GM19023 (cell line): ENCODE data around the gene TBCC.

Source experiments
- ATAC-seq: cut with Tn5 transposase; IDR thresholded peaks from one replicate; pipeline ENCODE4 v1.9.1; 2021; ENCODE audit warnings: mild to moderate bottlenecking, moderate library complexity; ENCODE audit not compliant: unreplicated experiment

TBCC gene

GRCh38 chr6:42771741-42772100 is 25.8 kb upstream of the TBCC start:
- no peak for ATAC-seq

- no peak for ATAC-seq
Observed at GRCh38 chr6:42769836-42770235, 23.9 kb upstream of the TBCC start.

DNA sequence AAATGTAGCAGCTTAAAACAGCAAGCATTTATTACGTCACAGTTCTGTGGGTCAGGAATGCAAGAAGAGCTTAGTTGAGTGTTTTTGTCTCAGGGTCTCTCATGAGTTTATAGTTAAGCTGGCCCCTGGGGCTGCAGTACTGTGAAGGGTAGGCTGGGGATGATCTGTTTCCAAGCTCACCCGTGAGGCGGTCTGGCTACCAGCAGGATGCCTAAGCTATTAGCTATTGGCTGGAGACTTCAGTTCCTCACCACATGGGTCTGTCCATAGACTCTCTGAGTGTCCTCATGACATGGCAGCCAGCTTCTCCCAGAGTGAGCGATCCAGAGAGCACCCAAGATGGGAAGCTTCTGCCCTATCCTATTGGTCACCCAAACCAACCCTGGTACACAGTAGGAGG is 23.1 kb upstream of the TBCC start:
- ATAC-seq, result no peak

- ATAC-seq, result no peak
Observed at GRCh38 chr6:42766163-42766670, 20.3 kb upstream of the TBCC start.

- no peak for ATAC-seq
Observed at GRCh38 chr6:42764911-42765648, 19.2 kb upstream of the TBCC start.

DNA sequence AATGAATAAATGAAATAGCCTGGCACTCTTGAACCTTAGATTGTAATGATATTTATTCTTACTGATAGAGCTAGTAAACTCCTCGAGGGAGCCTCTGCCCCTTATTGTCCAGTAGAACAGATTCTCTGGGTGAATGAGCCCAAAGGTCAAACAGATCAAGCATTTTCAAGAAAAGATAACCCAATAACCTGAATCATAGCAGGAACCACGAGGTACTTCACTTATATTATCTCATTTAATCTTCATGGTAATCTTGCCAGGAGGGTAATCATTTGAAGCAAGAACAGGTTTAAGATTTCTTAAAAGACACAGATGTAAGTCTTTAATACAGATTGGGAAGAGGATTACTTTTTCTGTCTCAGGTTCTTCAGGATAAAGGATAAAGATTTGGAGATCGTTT is 17.0 kb upstream of the TBCC start:
- ATAC-seq, result no peak

DNA sequence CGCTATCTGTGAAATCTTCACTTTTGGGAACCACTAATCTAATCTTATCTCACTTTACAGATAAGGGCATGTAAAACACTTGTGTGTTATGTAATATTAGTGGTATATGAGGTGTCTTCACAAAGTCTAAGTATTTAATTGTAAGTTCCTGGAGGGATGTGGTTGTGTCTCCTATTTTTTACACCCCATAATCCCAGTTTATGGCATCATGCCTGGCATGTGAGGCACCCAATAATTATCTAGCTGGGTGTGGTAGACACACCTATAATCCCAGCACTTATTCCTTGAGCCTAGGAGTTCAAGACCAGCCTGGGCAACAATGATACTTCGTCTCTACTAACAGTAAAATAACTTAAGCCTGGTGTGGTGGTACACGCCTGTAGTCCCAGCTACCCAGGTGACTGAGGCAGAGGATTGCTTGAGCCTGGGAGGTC is 16.5 kb upstream of the TBCC start:
- no peak for ATAC-seq

DNA sequence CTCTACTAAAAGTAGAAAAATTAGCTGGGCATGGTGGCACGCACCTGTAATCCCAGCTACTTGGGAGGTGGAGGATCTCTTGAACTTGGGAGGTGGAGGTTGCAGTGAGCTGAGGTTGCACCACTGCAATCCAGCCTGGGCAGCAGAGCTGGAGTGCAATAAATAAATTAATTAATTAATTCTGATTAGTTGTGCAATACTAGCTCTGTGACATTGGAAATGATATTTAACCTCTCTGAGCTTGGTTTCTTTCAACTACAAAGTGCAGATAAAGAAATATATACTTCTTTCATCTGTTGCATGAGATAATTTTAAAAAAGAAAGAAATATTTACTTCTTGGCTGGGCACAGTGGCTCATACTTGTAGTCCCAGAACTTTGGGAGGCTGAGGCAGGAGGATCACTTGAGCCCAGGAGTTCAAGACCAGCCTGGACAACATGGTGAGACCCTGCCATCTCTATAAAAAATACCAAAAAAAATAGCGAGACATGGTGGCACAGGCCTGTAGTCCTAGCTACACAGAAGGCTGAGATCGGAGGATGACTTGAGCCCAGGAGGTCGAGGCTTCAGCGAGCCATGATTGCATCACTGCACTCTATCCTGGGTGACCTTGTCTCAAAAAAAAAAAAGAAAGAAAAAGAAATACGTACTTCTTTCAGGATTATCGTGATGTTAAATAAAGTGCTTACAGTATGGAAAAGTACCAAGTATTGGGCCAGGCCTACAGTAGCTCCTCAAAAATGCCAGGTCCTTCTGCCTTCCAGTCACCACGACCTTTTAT is 15.6 kb upstream of the TBCC start:
- no peak for ATAC-seq

GRCh38 chr6:42758756-42759430 is 13.0 kb upstream of the TBCC start:
- no peak for ATAC-seq

GRCh38 chr6:42756722-42757121 is 10.8 kb upstream of the TBCC start:
- ATAC-seq, result no peak

DNA sequence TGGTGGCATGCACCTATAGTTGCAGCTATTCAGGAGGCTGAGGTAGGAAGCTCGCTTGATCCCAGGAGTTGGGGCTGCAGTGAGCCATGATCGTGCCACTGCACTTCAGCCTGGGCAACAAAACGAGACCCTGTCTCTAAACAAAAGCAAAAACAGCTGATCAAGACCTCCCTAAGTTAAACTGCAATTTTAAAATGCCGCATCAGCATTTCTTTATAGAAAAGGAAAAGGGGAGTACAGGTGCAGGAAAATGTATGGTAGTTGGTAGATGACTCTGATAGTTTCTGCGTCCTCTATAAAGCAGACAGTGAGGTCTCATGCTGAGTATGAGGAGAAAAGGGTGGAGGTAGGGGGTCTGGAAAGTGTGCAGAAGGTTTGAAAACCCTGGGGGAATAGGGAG is 8.9 kb upstream of the TBCC start:
- ATAC-seq, result no peak

DNA sequence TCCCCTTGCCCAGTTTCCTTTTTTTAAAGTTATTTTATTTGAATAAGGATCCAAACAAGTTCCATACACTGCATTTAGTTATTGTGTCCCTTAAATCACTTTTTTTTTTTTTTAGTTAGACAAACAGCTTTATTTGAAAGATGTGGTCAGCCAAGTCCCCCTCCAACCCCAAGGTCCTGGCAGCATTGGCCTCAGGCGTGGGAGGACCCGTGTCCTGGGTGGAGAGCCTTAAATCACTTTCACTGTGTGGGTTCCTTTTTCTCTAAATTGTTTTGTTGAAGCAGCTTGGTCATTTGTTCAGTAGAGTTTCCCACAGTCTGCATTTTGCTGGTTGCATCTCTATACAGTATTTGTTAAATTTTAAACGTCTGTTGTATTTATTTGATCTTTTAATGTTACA is 5.2 kb upstream of the TBCC start:
- no peak for ATAC-seq

DNA sequence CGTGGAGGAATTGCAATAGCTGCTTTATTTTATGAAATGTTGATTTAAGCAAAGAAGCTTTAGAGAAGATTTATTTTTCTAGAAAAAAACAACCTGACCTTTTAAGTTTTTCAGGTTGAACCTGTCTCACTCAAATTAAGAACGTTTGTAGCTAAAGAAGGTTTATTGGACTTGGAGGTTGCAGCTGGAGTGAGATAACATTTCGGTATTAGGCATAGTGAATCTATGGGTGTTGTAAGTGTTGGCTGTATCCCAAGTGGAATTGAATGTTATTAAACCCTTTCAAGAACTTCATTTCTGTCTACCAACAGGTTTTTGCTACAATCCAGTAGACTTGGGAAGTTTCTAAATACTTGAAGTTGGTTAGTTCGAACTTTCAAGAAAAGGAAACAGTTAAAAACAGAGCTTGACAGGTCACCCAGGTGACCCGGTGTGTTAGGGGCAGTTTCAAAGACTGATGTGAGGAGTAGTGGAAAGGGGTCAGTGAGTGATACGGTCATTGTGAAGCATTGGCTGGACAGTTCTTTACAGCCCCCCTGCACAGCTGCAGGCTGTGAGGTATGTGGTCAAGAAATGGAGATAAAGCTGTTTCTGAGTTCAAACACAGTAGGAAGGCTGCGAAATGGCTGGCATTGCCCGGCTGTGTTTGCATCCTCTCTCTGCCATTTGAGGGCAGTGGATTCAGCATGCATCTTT is 2.4 kb upstream of the TBCC start:
- no peak for ATAC-seq

DNA sequence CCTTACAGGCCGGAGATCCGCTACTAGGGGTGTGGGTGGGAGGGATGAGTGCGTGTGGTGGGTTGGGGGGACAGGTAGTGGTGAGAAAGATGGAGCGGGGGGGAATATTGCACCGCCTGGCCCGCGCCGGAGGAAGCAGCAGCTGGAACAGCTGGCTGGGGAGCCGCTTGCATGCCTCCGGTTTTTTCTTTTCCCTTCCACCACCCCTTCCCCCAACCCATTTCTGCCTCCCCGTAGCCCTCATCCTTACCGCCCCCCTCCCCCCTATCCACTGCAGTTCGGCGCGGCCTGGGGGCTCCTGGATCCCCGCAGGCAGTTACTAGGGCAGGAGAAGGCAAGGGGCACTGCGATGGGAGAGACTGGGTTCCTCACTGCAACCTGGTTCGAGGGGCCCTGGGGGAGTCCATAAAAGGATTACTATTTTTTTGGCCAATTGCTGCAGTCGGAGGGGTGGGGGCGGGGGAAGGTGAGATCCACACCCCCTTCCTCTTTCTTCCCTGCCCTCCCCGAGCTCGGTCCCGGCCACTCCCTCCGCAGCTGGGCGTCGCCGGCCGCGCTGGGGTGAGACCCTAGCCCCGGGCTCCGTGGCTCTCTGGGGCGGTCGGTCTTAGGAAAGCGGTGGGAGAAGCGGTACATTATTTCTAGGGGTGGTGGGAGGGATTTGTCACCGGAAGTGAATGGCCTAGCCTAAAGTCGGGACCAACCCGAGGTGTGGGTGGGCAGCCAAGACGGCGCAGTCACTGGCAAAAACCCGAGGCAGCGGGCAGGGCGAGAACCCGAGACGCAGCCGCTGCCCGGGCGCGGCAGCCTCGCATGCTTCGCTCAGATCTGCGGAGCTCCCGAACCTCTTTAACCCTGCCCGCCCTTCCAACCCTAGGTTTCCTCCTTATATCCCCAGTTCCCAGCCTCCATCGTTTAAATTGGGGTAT is 824 bp upstream of the TBCC start:
- peak; percentile 59 for ATAC-seq

DNA sequence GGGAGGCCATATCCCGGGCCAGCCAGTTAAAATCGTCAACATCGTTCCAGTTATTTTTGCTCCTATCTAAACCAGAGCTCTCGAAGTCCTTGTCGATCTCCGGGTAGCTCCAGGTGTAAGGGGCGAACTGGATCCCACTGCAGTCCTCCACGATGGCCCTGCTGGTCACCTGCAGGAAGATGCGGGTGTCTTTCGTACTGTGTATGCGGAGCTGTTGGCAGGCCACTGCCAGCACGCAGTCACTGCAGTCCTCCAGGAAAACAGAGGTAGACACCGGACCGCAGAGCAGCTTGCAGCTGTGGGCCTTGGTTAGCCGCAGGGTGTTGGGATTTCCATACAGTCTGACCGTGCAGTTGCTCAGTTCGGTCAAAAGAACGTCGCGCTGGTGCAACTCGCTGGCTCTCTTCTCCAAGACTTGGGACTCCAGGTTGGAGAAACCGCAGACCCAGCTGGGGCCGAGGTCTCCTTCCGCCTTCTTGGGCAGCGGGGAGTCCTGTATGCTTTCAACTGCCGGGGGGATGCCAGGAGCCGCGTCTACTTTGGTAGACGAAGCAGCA is 742 bp downstream of the TBCC start:
- ATAC-seq, result no peak

DNA sequence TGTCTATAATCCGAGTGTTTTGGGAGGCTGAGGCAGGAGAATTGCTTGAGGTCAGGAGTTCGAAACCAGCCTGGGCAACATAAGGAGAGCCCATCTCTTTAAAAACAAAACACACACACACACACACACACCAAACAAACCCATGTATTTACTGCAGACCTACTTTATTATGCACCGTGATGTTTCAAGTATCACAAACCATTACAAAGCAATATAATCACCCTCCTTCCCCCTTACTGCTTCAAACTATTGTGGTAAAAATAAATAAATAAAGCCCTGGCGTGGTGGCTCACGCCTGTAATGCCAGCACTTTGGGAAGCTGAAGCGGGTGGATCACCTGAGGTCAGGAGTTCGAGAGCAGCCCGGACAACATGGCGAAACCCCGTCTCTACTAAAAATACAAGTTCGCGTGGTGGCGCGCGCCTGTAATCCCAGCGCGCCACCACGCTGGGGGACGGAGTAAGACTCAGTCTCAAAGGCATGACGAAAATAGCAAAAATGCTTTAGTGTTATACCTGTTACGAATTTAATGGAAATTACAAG is 1.5 kb downstream of the TBCC start:
- no peak for ATAC-seq

- ATAC-seq, result no peak
Observed at GRCh38 chr6:42742116-42742894, 3.6 kb downstream of the TBCC start.

GRCh38 chr6:42740725-42741124 is 5.2 kb downstream of the TBCC start:
- ATAC-seq, result no peak

GRCh38 chr6:42735976-42736375 is 9.9 kb downstream of the TBCC start:
- no peak for ATAC-seq
